Activated CD4-positive, CD25-positive, alpha-beta regulatory T cell treated with anti-CD3 and anti-CD28 coated beads, Interleukin-2, amount 50 U/mL, for 24 hours (primary cell): ENCODE measurements around the gene LSP1.
"Not testable (repeated sequence)": the region's sequence is repeated elsewhere in the genome, so short reads cannot be mapped to it uniquely, and the experiment has no call there.

Experiments
- ATAC-seq, 2 donors: fragments of 150-1000 bp; cut with Tn5 transposase; one replicate each; pipeline ENCODE4 v1.10.0; 2021; ENCODE audit warnings: mild to moderate bottlenecking in 1 of 2, moderate library complexity in 1 of 2

LSP1 gene

DNA sequence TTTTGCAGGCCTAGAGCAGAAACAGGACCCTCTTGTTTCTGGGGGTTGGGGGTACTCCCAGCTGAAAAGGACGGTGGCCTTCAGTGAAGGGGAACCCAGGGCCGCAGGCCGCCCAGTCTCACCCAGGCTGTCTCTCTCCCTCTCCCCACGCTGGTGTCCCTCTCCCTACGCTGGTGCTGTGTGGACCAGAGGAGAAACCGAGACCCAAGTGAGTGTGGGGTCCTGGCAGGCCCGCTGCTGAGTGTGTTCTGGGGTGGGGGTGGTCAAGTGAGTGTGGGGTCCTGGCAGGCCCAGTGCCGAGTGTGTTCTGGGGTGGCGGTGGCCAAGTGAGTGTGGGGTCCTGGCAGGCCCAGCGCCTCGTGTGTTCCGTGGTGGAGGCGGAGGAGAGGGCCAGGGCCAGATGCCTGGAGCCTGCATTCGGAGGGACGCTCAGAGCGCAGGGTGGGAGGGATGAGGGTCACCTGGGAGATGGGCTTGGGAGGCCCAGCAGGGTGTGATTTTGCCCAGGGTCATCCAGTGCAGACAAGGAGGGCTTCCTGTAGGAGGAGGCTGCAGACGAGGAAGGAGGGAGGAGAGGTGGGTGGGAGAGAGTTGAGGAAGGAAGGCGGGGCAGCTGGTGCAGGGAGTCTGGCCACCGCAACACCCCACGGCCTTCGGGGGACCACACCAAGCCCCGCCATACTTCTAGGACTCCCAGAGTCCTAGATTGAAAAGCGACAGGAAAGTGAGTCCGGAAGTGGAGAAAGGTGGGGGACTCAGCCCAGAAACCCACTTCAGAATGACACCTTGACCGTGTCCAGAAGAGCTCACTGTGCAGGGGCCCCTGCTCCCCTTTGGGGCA is 77.0 kb downstream of the LSP1 start:
- ATAC-seq: no peak

DNA sequence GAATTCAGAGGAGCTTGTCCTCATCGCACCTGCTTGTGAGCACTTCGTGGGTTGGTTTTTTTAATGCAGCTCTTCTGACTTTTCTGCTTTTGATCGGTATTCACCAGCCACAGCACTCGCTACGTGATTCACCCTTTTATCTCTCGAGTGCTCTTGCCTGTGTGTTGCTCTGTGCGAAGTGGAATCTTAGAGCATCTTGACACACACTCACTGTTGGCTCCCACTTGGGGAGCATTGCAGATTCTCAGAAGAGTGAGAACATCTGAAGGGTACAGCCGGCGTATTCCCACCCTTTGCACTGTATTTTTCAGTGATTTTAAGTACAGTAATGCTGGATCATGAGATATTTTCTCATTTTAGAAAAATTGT is 77.6 kb downstream of the LSP1 start:
- no peak for ATAC-seq

DNA sequence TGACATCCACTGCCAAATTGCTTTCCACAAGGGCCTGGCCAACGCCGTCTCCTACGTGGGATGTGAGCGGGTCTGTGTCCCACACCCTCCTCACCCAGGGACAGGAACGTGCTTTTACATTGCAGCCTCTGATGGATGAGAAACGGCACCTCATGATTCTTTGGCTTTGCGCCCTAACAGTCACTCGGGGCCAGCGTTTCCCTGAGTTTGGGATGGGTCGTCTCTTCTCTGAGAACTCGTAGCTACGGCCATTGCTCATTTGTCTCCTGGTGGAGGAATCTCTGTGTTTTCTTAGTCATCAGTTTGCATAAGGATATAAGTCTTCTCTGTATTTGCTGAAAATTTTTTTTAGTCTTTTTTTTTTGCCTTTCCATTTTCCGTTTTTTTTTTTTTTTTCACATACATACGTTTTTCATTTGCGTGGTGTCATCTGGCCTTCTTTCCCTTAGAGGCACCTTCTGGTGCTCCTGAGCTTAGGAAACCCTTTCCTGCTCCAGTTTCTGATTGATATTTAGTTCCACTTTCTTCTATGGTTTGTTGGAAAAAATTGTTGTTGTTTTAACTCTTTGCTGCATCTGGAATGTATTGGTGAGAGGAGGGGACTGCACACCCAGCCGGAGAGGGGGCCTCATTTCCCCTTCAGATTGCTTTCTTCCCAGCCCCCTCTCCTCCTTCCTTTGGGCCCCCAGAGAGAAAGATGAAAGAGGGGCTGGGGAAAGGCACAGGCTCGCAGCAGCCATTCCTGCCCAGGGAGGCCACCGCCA is 78.6 kb downstream of the LSP1 start:
- ATAC-seq: no peak

DNA sequence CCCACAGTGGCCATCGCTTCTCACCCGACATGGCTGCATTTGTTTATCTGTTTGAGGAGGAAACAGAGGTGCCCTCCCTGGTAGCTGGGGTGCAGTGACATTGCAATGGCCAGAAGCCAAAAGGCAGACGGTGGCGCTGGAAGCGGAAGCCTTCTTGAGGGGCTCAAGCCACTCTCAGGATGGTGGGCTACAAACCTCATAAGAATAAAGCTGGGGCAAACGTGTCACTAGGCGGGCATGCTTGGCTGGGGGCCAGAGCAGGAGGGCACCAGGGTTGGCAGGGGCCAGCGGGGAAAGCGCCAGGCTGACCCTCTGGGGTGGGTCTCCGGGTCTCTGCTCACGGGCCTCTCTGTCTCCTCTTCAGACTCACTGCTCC is 79.2 kb downstream of the LSP1 start:
- ATAC-seq: no peak

DNA sequence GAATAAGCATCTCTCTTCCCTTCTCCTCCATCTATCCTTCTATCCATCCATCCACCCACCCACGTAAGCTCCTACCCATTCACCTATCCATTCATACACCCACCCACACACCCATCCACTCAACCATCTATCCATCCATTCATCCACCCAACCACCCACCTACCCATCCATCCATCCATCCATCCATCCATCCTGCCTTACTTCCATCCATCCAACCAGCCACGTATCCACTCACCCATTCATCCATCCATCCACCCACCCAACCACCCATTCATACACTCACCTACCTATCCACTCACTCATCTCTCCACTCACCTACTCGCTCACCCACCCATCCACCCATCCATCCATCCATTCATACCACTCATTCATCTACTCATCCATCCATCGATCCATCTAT is 79.8 kb downstream of the LSP1 start:
- ATAC-seq: no peak

DNA sequence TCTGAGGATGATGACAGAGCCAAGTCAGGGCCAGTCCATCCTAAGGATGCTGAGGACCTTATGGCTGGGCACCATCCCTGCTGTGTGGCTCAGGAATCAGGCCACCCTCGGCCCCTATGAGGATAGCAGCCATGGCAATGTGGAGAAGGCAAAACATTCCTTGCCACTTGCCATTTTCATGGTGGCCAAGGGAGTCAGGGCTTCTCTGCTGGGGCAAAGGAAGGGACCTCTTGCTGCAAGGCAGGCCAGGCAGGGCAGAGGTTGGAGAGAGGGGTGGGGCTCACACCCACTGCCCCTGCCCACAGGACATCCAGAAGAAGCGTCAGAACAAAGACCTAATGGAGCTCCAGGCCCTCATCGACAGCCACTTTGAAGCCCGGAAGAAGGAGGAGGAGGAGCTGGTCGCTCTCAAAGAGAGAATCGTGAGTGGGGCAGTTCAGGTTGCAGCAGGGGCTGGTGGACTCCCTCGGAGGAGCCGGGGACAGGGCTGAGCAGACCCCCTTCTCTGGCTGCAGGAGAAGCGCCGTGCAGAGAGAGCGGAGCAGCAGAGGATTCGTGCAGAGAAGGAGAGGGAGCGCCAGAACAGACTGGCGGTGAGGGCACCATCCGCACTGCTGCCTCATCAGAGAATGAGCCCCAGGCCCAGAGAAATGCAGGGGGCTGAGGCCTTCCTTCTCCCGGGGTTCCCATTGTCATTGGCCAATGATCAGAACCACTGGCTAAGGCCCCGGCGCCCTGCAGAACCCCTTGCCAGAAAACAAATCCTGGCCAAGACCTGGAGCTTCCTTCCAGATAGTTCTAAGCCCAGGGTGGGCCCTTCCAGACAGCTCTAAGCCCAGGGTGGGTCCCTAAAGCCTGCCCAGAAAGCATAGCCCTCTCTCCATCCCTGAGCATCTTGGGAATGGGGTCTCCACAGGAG is 80.8 kb downstream of the LSP1 start:
- no peak for ATAC-seq

DNA sequence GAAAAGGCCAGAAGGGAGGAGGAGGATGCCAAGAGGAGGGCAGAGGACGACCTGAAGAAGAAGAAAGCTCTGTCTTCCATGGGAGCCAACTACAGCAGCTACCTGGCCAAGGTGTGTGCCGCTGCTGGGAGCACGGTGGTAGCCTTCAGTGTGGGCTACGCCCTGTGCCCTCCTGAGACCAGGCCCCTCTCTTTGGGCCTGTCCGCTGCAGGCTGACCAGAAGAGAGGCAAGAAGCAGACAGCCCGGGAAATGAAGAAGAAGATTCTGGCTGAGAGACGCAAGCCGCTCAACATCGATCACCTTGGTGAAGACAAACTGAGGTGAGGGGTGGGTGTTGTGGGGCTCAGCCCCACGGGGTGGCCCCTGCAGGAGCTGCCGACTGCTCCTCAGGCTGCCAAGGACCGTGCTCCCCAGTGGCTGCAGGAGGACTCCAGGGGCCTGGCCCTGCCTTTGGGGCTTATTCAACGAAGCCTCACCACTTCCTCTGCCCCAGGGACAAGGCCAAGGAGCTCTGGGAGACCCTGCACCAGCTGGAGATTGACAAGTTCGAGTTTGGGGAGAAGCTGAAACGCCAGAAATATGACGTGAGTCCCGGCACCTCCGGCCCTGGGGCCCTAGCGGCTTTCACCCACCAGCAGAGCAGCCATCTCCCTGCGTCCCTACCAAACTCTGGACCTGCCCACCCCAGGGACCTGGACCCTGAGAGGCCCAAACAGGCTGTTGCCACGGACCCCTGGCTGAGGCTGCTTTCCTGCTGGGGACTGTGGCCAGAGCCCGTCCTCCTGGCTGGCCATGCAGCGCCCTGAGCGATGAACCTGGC is 81.7 kb downstream of the LSP1 start:
- ATAC-seq: no peak

DNA sequence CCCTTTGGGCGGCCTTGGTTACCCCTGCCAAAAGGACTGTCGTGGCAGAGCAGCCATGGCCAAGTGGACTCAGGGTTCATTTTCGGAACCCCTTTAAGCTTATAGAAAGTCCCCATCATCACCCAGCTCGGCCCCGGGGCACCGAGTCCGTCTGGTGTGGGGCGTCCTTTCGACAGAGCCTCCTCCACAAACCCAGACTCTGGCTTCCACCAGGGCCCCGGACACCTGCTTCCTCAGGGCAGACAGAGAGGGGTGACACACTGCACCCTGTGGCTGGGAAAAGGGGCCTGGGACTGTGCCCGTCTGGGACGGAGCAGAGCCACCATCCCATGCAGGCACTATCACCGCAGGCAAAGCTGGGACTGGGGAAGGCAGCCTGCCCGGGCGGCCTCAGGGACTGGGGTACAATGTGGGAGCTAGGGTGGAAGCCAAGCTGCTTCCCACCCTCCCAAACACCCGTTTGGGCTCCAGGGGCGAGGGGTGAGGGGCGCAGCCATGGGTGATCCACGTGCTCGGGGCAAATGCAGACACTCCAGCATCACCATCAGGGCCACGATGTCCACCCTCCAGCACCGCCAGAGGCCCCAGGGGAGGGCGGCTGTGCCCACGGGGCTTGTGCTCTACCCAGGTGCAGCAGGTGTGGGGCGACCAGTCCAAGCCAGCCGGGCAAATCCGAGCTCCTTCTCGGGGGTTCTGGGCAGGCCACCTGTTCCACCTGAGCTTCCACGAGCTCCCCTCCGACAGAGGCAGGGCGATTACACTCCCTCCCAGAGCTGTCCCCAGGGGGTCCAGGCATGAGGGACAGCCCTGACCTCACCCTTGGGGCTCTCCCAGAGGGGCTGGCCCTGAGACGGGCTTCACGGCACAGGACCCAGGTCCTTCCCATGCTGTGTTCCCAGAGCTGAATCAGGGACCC is 82.5 kb downstream of the LSP1 start:
- ATAC-seq: no peak

DNA sequence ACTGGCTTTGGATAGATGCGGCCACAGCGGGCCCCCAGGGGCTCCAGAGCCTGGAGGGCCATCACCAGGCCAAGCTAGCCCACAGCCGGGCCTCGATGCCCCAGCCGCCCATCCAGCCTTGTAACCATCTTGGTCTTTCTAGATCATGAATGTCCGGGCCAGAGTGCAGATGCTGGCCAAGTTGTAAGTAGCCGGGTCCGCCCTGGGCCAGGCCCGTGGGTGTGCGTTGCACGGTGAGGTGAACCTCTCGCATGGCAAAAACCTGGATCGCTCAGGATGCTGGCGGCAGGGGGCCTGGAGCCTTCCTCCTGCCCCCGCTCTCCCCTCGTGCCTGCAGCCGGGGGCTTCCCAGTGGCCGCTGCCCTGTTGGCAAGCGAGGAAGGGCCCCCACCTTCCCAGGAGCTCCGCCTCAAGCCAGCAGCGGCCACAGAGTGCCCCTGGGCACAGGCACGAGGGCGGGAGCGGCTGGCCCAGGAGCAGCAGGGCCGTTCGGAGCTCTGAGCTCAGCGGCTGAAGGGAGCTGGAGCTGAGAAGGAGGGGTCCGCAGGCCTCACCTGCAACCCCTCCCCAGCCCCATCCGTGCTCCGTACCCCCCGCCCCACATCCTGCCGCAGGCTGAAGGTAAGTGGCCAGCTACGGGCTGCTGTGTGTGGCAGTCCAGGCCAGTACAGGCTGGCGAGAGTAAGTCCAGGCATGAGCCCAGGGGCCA is 83.3 kb downstream of the LSP1 start:
- ATAC-seq: no peak

DNA sequence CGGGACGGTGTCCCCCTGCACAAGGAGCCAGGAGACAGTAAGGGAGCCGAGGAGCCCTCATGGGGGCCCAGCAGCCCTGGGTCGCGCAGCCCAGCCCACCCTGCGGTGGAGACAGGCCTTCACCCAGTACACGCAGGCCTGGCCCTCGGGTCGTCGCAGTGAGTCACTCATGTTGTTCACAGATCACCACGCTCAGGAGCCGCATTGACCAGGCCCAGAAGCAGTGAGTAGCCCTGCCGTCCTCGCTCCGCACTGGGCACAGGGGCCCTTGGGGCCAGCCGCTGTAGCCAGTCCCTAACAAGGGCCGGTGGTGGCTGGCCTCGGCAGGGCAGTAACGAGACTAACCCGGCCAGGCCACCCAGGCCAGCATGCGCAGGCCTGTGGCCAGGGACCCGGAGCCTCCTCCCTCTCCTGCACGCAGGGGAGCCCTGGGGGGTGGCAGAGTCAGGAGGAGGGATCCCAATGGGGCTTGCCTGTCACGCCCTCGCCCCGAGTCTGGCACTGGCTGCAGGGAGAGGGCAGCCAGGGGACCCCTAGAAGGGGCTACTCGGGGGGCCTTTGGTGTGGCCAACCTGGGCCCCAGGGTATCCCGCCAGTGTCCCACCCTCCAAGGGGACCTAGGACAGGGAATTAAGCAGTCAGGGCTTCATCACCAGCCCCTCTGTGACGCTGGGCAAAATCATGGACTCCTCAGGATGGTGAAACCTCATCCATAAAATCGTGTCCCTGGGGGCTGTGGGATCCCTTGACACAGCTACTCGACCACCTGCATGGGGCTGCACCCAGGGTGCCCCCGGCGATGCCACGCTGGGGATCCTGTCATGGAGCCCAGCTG is 84.1 kb downstream of the LSP1 start:
- ATAC-seq: no peak

DNA sequence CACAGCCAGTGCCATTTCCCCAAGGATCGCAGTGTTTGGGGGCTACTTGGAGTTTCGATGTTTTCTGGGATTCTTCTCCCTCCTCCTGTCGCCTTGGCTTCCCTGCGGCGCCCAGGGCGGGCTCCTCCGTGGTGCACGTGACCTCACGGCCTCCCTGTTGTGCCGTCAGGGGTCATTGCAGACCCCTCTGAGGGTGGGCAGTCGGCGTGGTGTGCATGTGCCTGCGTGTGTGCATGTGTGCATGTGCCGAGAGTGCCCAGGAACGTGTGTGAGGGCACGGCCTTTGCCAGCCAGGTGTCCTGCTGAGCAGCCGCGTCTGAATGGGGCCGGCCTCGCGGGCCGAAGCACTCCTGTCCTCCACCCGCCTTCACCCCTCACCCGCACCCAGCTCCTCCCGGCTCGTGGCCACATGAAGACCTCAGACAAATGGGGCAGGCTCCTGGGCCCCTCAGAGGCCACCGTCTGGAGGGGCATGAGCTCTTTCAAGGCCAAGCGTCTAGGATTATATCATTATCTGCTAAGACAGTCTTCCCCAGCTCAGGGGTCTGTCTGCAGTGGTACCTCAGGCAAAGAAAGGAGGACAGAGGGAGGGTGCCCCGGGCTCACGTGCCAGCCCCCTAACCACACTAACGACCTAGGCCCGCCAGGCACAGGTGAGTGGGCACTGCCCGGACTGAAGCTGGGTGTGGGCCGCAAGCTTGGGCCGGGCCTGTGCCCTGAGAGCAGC is 84.9 kb downstream of the LSP1 start:
- no peak for ATAC-seq

DNA sequence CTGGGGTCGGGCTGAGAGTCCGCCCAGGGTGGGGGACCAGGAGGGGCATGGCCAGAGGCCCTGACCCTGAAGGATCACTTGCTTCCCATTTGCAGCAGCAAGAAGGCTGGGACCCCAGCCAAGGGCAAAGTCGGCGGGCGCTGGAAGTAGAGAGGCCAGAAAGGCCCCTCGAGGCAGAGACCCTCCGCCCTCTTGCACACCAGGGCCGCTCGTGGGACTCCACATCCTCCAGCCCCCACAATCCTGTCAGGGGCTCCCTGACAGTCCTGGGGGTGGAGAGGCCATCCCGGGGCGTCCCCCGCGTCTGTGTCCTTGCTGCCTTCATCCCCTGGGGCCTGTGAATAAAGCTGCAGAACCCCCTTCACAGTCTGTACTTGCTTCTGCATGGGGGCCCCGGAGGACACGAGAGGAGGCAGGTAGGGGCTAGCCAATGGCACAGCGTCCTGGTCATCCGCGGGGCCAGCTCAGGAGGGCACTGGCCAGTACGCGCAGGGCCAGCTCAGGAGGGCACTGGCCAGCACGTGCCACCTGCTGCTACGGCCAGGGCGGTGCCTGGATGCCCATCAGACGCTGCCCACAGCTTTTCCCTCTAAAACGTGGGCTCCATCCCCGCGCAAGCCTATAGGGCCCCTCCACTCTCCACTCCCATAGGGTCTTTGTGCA is 85.6 kb downstream of the LSP1 start:
- ATAC-seq: no peak

DNA sequence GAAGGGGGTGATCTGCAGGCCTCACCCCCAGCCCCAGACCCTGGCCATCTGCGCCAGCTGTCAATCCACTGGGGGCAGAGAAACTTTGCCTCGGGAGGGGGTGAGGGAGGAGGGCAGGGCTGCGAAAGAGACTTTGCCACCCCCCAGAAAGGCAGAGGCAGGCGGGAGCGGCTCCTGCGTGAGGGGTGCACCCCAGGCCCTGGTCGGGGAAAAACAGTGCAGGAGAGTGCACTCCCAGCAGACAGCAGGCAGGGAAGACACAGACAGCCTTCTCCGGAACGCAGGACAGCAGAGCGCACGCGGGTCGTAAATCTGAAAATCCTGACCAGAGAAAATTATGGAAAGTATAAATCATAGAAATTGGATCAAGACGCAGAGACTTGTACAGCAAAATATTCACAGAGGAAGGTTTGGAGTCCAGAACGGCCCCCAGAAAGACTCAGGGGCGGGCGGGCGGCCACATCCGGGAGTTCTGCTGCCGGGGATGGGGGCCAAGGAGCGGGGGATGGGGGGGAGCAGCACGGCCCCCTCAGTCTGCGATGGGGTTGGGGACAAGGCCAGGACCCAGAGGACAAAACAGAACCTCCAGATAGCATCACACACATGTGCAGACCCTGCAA is 86.2 kb downstream of the LSP1 start:
- no peak for ATAC-seq

DNA sequence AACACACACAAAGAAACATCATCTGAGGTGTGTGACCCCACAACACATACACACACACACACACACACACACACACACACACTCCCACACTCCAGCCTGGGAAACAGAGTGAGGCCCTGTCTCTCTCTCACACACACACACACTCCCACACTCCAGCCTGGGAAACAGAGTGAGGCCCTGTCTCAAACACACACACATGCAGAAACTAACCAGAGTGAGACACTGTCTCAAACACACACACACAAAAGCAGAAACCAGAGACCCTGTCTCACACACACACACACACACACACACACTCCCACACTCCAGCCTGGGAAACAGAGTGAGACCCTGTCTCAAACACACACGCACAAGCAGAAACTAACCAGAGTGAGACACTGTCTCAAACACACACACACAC is 86.9 kb downstream of the LSP1 start:
- not testable (repeated sequence) for ATAC-seq
